Measurements from ENCODE around the gene GPR78. TPM values are rescaled to one million over a fixed set of nuclear protein-coding genes. Genes with fewer than 3 reads are reported as not detected.

Gene GPR78, protein sequence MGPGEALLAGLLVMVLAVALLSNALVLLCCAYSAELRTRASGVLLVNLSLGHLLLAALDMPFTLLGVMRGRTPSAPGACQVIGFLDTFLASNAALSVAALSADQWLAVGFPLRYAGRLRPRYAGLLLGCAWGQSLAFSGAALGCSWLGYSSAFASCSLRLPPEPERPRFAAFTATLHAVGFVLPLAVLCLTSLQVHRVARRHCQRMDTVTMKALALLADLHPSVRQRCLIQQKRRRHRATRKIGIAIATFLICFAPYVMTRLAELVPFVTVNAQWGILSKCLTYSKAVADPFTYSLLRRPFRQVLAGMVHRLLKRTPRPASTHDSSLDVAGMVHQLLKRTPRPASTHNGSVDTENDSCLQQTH
- total RNA-seq = not detected in 2 replicates

DNA sequence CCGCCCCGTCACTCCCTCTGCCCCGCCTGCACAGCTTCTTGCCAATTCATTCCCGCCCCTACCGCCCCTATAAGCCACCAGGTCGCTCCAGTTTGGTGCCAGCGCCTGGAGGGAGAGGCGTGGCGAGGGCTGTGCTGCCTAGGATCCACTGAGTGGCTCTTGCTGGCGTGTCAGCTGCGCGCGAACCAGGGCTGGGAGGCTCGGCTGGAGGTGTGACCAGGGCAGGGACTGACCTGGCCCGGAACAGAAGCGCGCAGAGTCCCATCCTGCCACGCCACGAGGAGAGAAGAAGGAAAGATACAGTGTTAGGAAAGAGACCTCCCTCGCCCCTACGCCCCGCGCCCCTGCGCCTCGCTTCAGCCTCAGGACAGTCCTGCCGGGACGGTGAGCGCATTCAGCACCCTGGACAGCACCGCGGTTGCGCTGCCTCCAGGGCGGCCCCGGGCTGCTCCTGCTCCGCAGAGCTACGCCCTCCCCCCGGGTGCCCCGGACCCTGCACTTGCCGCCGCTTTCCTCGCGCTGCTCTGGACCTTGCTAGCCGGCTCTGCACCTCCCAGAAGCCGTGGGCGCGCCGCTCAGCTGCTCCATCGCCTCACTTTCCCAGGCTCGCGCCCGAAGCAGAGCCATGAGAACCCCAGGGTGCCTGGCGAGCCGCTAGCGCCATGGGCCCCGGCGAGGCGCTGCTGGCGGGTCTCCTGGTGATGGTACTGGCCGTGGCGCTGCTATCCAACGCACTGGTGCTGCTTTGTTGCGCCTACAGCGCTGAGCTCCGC, at the start of gene GPR78:
Gene GPR78, plus strand, starts transcription at position 72 of the 773 bp plus-strand sequence. Its CDS starts 591 bp downstream, at position 663.
- DNase-seq (ENCODE audit: extremely low read depth, low read depth, low spot score) = peak; percentile 3

DNA sequence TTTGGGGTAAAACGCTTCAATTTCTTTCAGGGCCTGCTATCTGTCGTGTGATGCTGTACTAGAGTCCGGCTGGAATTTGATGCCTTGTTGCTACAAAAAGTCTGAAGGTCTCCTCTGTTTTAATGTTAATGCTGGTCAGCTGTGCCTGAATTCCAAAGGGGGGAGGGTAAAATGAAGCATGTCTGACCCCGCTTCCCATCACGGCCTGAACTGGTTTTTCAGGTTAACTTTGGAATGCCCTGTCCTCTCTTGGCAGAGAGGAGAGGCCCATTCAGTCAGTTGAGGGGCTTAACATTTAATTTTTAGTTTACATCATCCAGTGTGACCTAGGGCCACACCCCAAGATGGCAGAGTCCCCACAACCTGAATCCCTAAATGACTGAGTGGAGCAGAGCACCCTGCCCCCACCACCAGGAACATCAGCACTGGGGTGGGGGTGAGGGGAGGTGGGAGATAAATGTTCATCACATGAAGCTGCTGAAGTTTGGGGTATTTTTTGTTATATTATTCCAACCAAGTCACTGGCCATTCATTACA, 47.9 kb upstream of the GPR78 start:
- DNase-seq (ENCODE audit: extremely low read depth, low read depth, low spot score) = no peak

DNA sequence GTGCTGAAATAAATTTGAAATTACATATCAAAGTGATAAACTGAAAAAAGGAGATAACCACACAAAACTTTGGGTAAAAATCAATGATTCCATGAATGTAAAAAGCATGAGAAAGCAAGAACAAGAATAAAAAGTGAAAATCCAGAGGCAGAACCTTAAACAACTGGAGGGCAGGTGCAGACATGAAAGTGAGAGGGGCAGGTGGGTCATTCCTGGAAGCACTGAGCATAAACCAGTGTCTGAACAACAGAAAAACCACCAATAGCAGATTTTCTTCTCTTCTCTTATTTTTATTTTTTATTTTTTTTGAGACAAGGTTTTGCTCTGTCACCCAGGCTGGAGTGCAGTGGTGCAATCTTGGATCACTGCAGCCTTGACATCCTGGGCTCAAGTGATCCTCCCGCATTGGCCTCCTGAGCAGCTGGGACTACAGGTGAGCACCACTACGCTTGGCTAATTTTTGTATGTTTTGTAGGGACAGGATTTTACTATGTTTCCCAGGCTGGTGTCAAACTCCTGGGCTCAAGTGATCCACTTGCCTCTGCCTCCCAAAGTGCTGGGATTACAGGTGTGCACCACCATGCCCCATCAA, 46.8 kb upstream of the GPR78 start:
- DNase-seq (ENCODE audit: extremely low read depth, low read depth, low spot score) = no peak

DNA sequence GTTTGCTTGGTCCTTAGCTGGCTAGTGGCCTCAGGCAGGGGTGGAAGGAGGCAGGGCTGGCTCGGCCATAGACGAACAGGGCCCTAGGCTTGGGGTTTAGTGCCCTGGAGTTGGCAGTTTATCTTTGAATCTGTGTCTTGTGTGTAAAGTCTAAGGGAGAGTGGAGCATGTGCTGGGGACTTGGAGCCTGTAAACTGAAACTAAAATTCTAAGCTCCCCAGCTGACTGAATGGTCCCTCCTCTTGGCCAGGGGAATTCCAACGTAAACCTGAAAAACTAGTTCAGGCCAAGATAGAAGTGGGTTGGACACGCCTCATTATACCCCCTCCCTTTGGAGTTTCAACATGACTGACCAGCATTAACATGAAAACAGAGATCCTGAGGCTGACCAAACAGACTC, 46.1 kb upstream of the GPR78 start:
- DNase-seq (ENCODE audit: extremely low read depth, low read depth, low spot score) = no peak

DNA sequence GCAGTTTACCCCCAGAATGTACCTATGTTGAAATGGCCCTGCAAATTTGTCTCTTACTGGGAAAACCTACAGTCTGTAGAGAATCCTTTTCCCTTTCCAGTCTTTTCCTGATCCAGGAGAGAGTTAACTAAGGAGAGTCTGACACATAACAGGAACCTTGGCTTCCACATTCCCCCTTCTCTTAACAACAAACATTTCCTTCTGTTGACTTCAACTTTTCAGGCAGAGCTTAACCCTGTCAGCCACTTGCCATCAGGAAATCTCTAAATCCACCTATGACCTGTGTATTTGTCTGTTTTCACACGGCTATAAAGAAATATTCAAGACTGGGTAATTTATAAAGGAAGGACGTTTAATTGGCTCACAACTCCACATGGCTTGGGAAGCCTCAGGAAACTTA, 45.6 kb upstream of the GPR78 start:
- DNase-seq (ENCODE audit: extremely low read depth, low read depth, low spot score) = no peak

DNA sequence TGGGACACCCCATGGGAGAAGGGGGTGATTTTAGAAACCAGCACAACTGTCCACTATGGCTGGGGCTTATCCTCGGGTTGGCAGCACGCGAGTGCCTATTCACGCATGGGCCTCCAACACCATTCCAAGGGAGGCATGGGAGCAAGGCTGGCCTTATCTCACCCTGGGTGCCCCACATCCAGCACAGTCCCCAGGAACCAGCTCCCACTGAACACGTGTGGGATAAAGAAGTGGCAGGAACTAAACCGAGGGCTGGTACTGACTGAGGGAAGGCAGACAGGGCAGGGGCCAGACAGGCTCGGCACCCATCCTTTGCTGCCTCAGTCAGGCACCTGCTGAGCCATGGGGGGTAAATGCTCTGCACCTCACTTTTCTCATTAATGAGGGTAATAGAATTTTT, 43.7 kb upstream of the GPR78 start:
- no peak for DNase-seq (ENCODE audit: extremely low read depth, low read depth, low spot score)

DNA sequence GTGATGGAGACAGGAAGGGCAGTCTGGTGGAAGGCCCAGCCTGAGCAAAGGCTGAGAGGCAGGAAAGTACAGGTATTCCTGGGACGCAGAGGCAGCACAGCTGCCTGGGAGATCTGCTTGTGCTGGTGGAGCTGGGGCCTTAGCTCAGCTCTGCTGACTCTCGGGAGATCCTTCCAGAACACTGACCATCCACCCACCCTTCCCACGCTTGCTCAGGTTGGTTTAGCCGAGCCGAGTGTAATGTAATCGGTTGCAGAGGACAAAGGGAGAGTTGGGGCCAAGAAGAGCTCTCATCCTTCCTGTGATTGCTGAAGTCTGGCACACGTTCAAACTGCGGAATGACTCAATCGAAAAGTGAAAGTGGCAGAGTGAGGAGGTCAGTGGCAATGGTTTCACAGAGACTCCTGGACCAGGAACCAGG, 43.1 kb upstream of the GPR78 start:
- DNase-seq (ENCODE audit: extremely low read depth, low read depth, low spot score) = peak; percentile 25

DNA sequence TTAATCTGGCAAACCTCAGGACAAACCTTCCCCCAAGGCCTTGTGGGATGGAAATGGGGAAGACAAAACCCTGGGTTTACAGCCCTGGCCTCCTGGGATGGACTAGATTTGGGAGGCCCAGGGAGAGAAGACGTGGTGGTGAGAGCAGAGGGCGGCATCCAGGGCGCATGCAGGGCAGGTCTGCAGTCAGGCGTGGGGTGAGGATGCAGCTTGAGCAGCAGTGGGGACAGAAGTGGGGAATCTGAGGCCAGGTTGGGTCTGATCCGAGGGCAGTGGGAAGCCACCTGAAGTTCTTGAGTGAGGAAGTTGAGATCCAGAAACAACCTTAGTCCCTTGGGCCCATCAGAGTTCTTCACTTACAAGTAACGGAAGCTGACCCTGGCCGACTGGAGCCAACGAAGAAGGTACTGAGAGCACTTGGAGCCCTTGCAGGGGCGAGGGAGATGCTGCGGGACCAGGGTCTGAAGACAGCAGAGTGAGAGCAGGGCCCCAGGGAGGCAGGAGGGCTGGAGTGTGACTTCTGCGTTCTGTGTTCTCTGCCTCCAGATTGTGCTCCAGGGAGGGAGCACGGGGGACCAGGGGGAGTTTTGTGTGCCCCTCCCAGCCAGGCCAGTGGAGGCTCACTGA, 42.0 kb upstream of the GPR78 start:
- DNase-seq (ENCODE audit: extremely low read depth, low read depth, low spot score) = no peak

DNA sequence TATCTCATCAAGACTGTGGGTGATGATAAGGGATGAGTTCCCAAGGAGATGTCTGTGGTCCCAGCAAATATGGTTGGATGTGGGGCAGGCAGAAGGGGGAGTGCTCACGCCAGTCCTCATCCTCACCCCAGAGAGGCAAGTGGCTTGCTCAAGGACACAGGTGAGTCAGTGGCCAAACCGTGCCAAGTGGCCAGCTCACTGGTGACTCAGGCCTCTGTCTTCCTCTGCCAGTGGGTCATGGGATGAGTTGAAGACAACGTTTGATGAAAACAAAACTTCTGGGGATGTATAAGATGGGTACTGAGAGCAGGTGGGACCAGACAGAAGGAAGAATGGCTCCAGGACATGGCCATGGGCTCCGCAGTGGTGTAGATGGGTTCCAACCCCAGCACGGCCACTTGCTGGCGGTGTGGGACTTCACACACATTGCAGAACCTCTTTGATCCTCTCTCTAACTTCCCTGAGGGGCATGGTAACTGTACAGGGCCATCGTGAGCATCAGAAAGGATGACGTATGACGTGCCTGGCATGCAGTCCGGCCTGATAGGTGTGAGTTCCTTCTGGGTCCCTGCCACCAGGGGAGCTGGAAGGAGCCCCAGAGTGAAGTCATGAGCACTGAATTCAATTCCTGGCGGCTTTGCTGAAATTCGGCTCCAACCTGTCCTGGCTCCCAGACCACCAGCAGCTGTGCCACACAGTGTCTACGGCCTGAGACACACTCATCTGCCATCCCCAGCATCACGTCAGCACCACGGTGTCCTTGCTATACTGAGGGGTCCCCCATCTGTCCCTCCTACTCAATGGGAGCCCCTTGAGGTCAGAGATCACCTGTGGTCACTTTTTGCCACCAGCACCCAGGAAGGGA, 41.3 kb upstream of the GPR78 start:
- DNase-seq (ENCODE audit: extremely low read depth, low read depth, low spot score) = no peak

DNA sequence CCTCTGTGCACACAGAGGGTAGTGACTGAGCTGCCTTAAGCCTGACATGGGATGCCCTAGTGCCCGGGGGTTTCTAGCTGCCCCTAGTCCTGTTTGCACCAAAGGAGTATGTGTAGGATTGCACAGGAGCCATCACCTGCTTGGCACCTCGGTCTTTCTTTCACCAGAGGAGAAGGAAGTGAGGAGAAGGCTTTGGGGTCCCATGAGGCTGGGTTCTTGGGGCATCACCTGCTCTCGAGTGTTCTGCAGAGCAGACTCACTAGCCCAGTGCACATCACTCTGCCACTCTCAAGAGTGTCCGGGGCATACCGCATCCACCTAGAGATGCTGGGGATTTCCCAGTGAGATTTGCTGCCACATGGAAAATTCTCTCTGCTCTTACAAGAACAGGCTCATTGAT, 40.5 kb upstream of the GPR78 start:
- no peak for DNase-seq (ENCODE audit: extremely low read depth, low read depth, low spot score)

DNA sequence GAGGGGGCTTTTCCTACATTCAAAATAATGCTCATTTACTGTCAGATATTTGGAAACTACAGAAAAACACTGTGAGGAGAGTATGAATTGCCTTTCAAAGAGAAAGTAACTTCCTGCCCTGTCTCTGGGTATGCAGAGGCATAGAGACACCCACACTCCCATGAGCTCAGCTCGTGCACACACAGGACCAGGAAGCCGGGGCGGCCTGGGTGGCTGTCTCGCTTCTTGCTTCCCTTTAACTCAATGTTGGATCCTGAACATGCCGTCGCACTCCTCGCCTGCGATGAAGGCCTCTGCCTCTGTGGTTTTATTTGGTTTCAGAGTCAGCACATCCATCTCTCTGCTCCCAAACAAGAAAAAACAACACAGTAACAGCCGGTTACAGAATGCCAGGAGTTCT, 40.1 kb upstream of the GPR78 start:
- DNase-seq (ENCODE audit: extremely low read depth, low read depth, low spot score) = no peak

DNA sequence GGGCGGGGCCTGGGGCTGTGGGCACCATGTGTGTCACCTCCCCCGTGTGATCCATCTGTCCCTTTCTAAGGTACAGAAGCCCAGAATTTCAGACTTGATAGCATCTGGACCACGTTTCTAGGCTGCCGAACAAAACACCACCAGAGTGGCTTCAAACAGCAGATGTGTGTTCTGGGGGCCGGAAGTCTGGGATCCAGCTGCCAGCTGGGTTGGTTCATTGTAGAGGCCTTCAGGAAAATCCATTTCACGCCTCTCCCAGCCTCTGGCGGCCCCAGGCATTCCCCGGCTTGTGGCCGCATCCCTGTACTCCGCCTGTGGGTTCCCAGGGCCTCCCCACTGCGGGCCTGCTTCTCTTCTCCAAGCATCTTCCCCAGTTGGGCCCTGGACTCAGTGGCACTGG, 39.6 kb upstream of the GPR78 start:
- no peak for DNase-seq (ENCODE audit: extremely low read depth, low read depth, low spot score)

DNA sequence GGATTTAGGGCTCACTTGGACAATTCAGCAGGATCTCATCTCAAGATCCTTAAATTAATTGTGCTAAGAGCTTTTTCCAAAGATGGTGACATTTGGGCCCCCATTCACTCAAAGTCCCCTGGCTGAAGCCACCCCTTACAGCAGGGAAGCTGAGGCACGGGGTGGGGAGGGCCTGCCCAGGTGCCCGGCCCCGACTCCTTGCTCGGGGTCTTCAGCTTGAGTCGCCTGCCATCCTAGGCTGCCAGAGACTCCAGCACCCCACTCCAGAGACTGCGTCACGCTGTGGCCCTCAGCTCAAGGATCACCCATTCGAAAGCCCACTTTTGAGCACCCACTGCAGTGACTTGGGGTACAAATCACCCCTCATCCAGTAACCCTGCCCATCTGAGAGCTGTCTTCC, 39.2 kb upstream of the GPR78 start:
- DNase-seq (ENCODE audit: extremely low read depth, low read depth, low spot score) = no peak

DNA sequence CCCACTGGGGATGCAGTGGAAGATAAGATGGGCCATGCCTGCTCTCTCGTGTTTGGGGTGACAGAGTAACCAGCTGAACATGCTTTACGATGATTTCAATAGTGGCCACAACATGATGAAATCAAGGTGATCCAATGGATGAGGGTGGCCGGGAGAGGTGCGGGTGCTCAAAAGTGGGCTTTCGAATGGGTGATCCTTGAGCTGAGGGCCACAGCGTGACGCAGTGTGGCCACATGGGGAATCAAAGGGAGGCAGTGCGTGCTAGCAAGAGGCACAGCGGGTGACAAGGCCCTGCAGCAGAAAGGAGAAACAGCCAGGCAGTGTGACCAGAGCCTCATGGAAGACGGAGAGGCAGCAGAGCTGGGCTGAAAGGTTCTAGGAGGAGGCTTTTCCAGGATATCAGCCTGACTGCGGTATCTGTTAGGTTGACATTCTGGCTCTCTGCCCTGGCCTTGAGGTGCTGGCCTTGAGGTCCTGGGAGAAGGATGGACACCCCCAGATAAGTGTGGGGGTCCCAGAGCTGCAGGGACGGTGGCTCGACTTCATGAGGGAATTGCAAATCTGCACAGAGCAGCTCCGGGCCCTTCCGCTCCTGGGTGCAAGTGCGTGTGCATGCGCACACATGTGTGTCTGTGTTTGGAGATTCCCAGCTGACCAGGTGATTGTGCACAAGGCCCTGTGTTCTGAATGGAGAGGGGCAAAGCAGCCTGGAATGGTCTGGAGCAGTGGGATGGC, 38.0 kb upstream of the GPR78 start:
- no peak for DNase-seq (ENCODE audit: extremely low read depth, low read depth, low spot score)

DNA sequence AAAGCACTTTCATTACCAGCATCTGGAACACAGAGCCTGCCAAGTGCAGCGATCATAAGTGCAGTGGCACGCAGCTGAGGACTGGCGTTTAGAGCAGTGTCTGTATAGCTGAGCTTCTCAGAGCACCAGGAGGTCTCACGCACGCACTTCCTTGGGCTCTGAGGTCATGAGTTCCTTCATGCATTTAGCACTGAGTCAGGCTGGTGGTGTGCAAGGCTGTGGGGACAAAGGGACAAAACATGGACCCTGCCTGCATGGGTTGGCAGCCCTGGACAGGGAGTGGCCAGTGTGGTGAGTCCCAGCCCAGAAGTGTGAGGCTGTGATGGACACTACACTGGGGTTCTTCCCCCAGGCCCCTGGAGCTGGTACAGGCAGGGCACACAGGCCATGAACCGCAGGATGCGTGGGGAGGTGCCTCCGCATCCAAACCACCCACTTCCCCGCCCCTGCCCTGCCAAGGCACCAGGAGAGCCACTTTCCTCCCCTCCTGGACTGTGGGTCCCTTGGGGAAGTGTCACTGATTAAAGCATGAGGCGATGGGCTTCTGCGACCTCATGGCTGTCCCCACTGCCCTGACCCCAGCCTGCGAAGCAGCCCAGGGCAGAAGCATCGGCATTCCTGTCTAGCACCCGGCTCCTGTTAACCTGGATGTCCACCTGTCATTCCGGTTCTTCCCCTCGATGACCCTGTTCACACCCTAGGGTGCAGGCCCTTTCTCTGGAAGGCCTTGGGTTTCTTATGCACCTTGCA, 37.2 kb upstream of the GPR78 start:
- no peak for DNase-seq (ENCODE audit: extremely low read depth, low read depth, low spot score)

DNA sequence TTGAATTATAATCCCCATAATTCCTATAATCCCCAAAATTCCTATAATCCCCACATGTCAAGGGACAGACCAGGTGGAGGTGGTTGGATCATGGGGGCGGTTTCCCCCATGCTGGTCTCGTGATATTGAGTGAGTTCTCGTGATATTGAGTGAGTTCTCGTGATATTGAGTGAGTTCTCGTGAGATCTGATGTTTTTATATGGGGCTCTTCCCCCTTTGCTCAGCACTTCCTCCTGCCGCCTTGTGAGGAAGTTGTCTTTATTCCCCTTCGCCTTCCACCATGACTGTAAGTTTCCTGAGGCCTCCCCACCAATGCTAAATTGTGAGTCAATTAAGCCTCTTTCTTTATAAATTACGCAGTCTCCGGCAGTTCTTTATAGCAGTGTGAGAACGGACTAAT, 36.6 kb upstream of the GPR78 start:
- DNase-seq (ENCODE audit: extremely low read depth, low read depth, low spot score) = no peak

DNA sequence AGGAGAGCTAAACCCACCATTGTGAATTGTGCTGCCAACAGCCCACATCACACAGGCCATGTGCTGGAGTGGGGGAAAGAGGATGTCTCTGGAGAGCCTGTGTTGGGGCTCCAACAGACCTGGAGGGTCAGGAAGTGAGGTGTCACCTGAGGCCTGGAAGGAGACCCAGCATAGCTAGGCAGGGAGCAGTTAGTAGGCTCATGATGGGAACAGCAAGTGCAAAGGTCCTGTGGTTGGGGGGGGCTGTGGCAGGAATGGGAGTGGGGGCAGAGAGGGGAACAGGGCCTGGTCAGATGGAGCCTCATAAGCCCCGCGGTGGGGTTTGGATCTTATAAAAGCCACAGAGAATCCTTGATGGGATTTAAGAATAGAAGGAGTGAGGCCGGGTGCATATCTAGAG, 35.9 kb upstream of the GPR78 start:
- no peak for DNase-seq (ENCODE audit: extremely low read depth, low read depth, low spot score)

DNA sequence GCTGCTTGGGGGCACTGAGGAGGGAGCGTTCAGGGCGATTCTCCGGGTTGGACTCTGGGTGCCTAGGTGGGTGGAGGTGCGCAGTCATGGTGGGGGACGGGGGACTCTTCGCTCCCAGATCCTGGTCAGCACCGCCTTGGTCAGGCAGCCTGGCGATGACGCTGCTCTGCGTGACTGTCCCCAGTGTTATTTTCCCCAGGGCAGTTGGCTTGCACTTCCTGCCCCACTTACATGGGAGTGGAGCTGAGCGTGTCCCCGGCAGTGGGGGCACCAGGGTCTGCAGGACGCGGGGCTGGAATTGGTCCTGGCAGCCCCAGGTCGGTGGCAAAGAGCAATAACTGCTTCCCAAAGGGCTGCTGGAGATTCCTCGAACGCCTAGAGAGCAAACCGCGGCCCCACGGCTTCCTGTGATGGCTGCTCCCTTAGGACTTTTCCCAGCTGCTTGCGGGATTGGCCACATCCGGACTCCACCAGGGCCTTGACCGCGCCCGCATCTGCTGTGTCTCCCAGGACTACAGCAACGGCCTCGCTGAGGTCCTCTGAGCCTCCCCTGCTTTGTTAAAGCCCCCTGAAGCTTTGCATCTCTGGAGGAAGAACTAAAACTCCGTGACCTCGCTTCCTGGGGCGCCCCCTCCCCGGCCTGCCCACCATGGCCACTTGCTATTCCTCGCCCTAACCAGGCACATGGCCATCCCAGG, 35.3 kb upstream of the GPR78 start:
- DNase-seq (ENCODE audit: extremely low read depth, low read depth, low spot score) = no peak
